ENCODE results near the gene SPOCK1.

DNA sequence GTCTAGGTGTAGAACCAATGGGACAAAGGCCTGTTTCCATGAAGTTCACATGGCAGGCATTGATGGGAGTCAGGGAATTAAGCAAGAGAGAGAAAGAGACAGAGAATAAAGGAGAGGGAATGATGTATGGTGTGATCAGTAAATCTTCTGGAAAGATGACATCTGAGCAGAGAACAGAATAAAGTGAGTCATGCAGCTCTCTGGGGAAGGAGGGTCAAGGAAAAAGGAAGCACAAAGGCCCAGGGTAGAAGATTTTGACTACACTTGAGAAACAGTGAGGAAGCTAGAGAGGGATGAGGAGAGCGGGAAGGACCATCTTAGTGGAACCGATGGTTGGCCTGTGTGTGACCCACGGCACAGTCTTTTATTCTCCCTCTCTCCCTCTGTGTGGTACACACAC, 425.9 kb downstream of the SPOCK1 start:
- TF ChIP-seq, protein P1, sequence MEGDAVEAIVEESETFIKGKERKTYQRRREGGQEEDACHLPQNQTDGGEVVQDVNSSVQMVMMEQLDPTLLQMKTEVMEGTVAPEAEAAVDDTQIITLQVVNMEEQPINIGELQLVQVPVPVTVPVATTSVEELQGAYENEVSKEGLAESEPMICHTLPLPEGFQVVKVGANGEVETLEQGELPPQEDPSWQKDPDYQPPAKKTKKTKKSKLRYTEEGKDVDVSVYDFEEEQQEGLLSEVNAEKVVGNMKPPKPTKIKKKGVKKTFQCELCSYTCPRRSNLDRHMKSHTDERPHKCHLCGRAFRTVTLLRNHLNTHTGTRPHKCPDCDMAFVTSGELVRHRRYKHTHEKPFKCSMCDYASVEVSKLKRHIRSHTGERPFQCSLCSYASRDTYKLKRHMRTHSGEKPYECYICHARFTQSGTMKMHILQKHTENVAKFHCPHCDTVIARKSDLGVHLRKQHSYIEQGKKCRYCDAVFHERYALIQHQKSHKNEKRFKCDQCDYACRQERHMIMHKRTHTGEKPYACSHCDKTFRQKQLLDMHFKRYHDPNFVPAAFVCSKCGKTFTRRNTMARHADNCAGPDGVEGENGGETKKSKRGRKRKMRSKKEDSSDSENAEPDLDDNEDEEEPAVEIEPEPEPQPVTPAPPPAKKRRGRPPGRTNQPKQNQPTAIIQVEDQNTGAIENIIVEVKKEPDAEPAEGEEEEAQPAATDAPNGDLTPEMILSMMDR (IDR thresholded peaks at IDR 0.05; ENCODE audit: poor library complexity), result no peak
- TF ChIP-seq EZH2 (IDR thresholded peaks at IDR 0.05; ENCODE audit: borderline replicate concordance) (no peak), EZH2phosphoT487 (IDR thresholded peaks at IDR 0.05; ENCODE audit: low read depth, severe bottlenecking, unreplicated experiment) (no peak)

Measured in hepatocyte (in vitro differentiated cells).